PC-3 (cell line): ENCODE data around the gene RAB40C. TPM values are rescaled to one million over a fixed set of nuclear protein-coding genes. Genes with fewer than 3 reads are reported as not detected.

Experiments used
- ATAC-seq: fragments of 200-7000 bp; cut with Tn5 transposase; 2 replicates; pipeline ENCODE4 v1.9.1; 2020; ENCODE audit warnings: mild to moderate bottlenecking, moderate library complexity
- BruUV-seq: library from RNA; stranded (reverse); fragments of 400-500 nt; replicated peaks from 2 replicates; lab custom pipeline; 2021; lab: Mats Ljungman, UMichigan
- CTCF ChIA-PET: fragments of 300-600 bp; sonication (Branson Sonifier 250); formaldehyde crosslinking; loops from one replicate; lab custom pipeline; 2022; ENCODE audit warnings: antibody characterized with exemption; lab: Charles Lee
- POLR2A ChIA-PET: fragments of 300-600 bp; sonication (Branson Sonifier 250); formaldehyde crosslinking; loops from one replicate; lab custom pipeline; 2022; ENCODE audit warnings: antibody characterized with exemption; ENCODE audit not compliant: unreplicated experiment; lab: Charles Lee
- DNase-seq: peaks from one replicate; pipeline ENCODE4 v3.0.0-alpha.2; 2015
- H2AFZ ChIP-seq: fragments of 300-600 bp; sonication (generic); 2 replicates; pipeline ENCODE4 v1.6.0; 2016; ENCODE audit warnings: antibody characterized with exemption, low read length
- H3F3A ChIP-seq: fragments of 300-600 bp; sonication (generic); one replicate; pipeline ENCODE4 v1.6.0; 2017; ENCODE audit warnings: antibody characterized with exemption, low read length, control low read depth, mild to moderate bottlenecking; ENCODE audit not compliant: unreplicated experiment
- H3K27ac ChIP-seq: fragments of 300-600 bp; sonication (generic); 2 replicates; pipeline ENCODE4 v1.5.1; 2016; ENCODE audit warnings: mild to moderate bottlenecking, low read length
- H3K27me3 ChIP-seq: fragments of 300-600 bp; sonication (generic); 2 replicates; pipeline ENCODE4 v1.6.1; 2016; ENCODE audit warnings: low read length, mixed read lengths
- H3K36me3 ChIP-seq: fragments of 300-600 bp; sonication (generic); 2 replicates; pipeline ENCODE4 v1.6.1; 2016; ENCODE audit warnings: low read depth, mixed run types, low read length, mixed read lengths
- H3K4me1 ChIP-seq: fragments of 300-600 bp; sonication (generic); 2 replicates; pipeline ENCODE4 v1.5.1; 2016; ENCODE audit warnings: low read length; ENCODE audit not compliant: insufficient read depth
- H3K4me2 ChIP-seq: fragments of 300-600 bp; sonication (generic); 2 replicates; pipeline ENCODE4 v1.6.0; 2016; ENCODE audit warnings: low read length
- H3K4me3 ChIP-seq: fragments of 300-600 bp; sonication (generic); 2 replicates; pipeline ENCODE4 v1.5.1; 2016; ENCODE audit warnings: mild to moderate bottlenecking, low read length, mixed read lengths
- H3K79me2 ChIP-seq: fragments of 300-600 bp; sonication (generic); 2 replicates; pipeline ENCODE4 v1.6.1; 2017; ENCODE audit warnings: low read length, mixed read lengths
- H3K9ac ChIP-seq: fragments of 300-600 bp; sonication (generic); 2 replicates; pipeline ENCODE4 v1.6.0; 2016; ENCODE audit warnings: mild to moderate bottlenecking, low read length
- H3K9me2 ChIP-seq: fragments of 300-600 bp; sonication (generic); replicated peaks from 2 replicates; pipeline ENCODE4 v1.6.1; 2016; ENCODE audit warnings: mixed run types, low read length, mixed read lengths
- H3K9me3 ChIP-seq: fragments of 300-600 bp; sonication (generic); 2 replicates; pipeline ENCODE4 v1.6.1; 2016; ENCODE audit warnings: low read length, mixed read lengths
- H4K20me1 ChIP-seq: fragments of 300-600 bp; sonication (generic); 2 replicates; pipeline ENCODE4 v1.6.1; 2016; ENCODE audit warnings: low read length, mixed read lengths
- CTCF ChIP-seq: fragments of 300-600 bp; sonication (generic); conservative IDR thresholded peaks from 2 replicates; pipeline ENCODE4 v1.5.1; 2017; ENCODE audit warnings: antibody characterized with exemption, low read depth, mild to moderate bottlenecking, low read length
- EZH2 ChIP-seq: fragments of 300-600 bp; sonication (generic); IDR thresholded peaks from one replicate; pipeline ENCODE4 v1.6.1; 2017; ENCODE audit warnings: antibody characterized with exemption, mild to moderate bottlenecking, low read length; ENCODE audit not compliant: unreplicated experiment
- EZH2phosphoT487 ChIP-seq: fragments of 300-600 bp; sonication (generic); IDR thresholded peaks from 2 replicates; pipeline ENCODE4 v1.6.1; 2018; ENCODE audit warnings: mild to moderate bottlenecking, antibody characterized with exemption, low read length, borderline replicate concordance
- intact Hi-C: fragments of 100-400 bp; cut with micrococcal nuclease; formaldehyde crosslinking; loops from 2 replicates; pipeline ENCODE4 v1.9.0; 2023
- total RNA-seq: library from RNA; depleted of rRNA; stranded (reverse); fragments of >200 nt; gene quantifications from 2 replicates; pipeline ENCODE4 v1.2.3, GENCODE V29; 2014

The RAB40C gene
- total RNA-seq, 1 experiment from 2014 or later: 19.5 TPM

GRCh38 chr16:582614-583331 lies 7.1 kb upstream of the RAB40C start:
- no peaks in the 10 kb centered on the region for H3K9me2 ChIP-seq
- no TSS peak for BruUV-seq
- POLR2A ChIA-PET: interaction anchor here (0.6 kb wide), 2 partner anchors 145 to 960 kb away, joined by 3 to 5 read pairs; no protein-coding TSS in a partner anchor
- H3K27ac ChIP-seq: no peak overlapping the region
- H3K4me2 ChIP-seq: no peak overlapping the region
- H3K4me1 ChIP-seq: no peaks in the 10 kb centered on the region
- H3K4me3 ChIP-seq: no peak overlapping the region
- ATAC-seq: no peak
- no peak for DNase-seq
- H3K79me2 ChIP-seq: peaks cover 5% of the 10 kb centered on the region
- H3K27me3 ChIP-seq: no peaks in the 10 kb centered on the region
- TF ChIP-seq EZH2: no peak
- TF ChIP-seq CTCF: no peak
- no peak for TF ChIP-seq EZH2phosphoT487
- H3K36me3 ChIP-seq: no peaks in the 10 kb centered on the region
- intact Hi-C loops: loop anchor here (10.0 kb wide), 1 partner anchor 58 kb away; the partner anchor contains the start of gene CAPN15
- no peaks in the 10 kb centered on the region for H4K20me1 ChIP-seq
- no peaks in the 10 kb centered on the region for H3F3A ChIP-seq
- no peaks in the 10 kb centered on the region for H3K9me3 ChIP-seq
- CTCF ChIA-PET: no interaction called here
- no peak overlapping the region for H2AFZ ChIP-seq
- no peak overlapping the region for H3K9ac ChIP-seq

GRCh38 chr16:583470-583814 lies 6.4 kb upstream of the RAB40C start:
- ATAC-seq (no peak), DNase-seq (no peak)
- Histone ChIP-seq H2AFZ (no peak overlapping the region), H3K27ac (no peak overlapping the region), H3K36me3 (no peaks in the 10 kb centered on the region), H3K4me2 (no peak overlapping the region), H3F3A (no peaks in the 10 kb centered on the region), H3K27me3 (no peaks in the 10 kb centered on the region), H4K20me1 (no peaks in the 10 kb centered on the region), H3K4me3 (no peak overlapping the region), H3K79me2 (peaks cover 12% of the 10 kb centered on the region), H3K9ac (no peak overlapping the region), H3K9me2 (no peaks in the 10 kb centered on the region), H3K9me3 (no peaks in the 10 kb centered on the region), H3K4me1 (no peaks in the 10 kb centered on the region)
- TF ChIP-seq CTCF (no peak), EZH2 (no peak), EZH2phosphoT487 (no peak)
- ChIA-PET POLR2A (interaction anchor here (0.6 kb wide), 1 partner anchor 112 kb away, joined by 3 read pairs; no protein-coding TSS in a partner anchor), CTCF (no interaction called here)
- intact Hi-C loops: loop anchor here (10.0 kb wide), 1 partner anchor 59 kb away; the partner anchor contains the start of gene CAPN15
- BruUV-seq: no TSS peak
